NOMO-1 treated with dmso at 0.1 percent for 144 hours (cell line): ENCODE results near the gene KRT16.
"Not testable (repeated sequence)": the region's sequence is repeated elsewhere in the genome, so short reads cannot be mapped to it uniquely, and the experiment has no call there.

Experiments used
- DNase-seq: peaks from one replicate; lab custom pipeline; 2025; ENCODE audit not compliant: unreplicated experiment; lab: John Stamatoyannopoulos, UW

The KRT16 gene

GRCh38 chr17:41612376-41613160 lies at the start of gene KRT16:
KRT16 (minus strand) TSS chr17:41612767; CDS start chr17:41612688, 79 bp downstream.
- not testable (repeated sequence) for DNase-seq

GRCh38 chr17:41660221-41660711 lies 47.7 kb upstream of the KRT16 start:
- no peak for DNase-seq

GRCh38 chr17:41659427-41660212 lies 47.1 kb upstream of the KRT16 start:
- DNase-seq, result no peak

- no peak for DNase-seq
These were observed 46.3 kb upstream of the KRT16 start for GRCh38 chr17:41658846-41659245.

GRCh38 chr17:41657936-41658335 lies 45.4 kb upstream of the KRT16 start:
- DNase-seq, result no peak

GRCh38 chr17:41657176-41657754 lies 44.7 kb upstream of the KRT16 start:
- no peak for DNase-seq

- no peak for DNase-seq
These were observed 43.9 kb upstream of the KRT16 start for GRCh38 chr17:41656249-41657023.

- no peak for DNase-seq
These were observed 43.1 kb upstream of the KRT16 start for GRCh38 chr17:41655611-41656111.

- DNase-seq, result no peak
These were observed 42.4 kb upstream of the KRT16 start for GRCh38 chr17:41654678-41655607.

GRCh38 chr17:41653892-41654677 lies 41.5 kb upstream of the KRT16 start:
- no peak for DNase-seq

GRCh38 chr17:41653421-41653820 lies 40.9 kb upstream of the KRT16 start:
- DNase-seq, result no peak

GRCh38 chr17:41652461-41652970 lies 39.9 kb upstream of the KRT16 start:
- no peak for DNase-seq

GRCh38 chr17:41651625-41652460 lies 39.3 kb upstream of the KRT16 start:
- DNase-seq, result no peak

GRCh38 chr17:41650794-41651624 lies 38.4 kb upstream of the KRT16 start:
- no peak for DNase-seq

- no peak for DNase-seq
These were observed 37.5 kb upstream of the KRT16 start for GRCh38 chr17:41649923-41650519.

GRCh38 chr17:41648411-41649195 lies 36.0 kb upstream of the KRT16 start:
- peak; percentile 19 for DNase-seq
